Measurements from ENCODE around the gene OGFOD2.
"Not testable (repeated sequence)": the region's sequence is repeated elsewhere in the genome, so short reads cannot be mapped to it uniquely, and the experiment has no call there.

Gene OGFOD2

DNA sequence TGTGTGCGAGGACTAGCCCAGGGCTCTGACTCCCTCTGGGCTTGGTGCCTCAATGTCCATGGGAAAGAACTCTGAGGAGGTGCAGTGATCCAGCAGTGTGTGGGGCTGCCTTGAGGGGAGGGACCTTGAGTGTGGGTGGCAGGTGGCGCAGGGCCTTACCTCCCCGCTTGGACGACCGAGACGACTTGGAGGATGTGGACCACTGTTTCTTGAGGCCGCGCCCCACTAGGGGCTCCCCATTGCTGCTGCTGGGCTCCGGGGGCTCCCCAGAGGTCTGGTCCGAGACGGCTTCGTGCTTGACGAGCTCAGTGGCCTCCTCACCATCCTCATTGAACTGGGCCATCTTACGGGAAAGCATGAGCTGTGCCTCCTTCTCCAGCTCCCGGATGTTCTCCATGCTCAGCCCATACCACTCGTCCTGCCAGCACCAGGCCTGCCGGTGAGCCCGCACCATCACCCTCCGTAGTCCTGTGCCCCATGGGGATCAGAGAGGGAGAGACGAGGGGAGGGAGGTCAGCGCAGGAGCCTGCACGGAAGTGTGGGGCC is 30.1 kb downstream of the OGFOD2 start:
- no peak for DNase-seq

DNA sequence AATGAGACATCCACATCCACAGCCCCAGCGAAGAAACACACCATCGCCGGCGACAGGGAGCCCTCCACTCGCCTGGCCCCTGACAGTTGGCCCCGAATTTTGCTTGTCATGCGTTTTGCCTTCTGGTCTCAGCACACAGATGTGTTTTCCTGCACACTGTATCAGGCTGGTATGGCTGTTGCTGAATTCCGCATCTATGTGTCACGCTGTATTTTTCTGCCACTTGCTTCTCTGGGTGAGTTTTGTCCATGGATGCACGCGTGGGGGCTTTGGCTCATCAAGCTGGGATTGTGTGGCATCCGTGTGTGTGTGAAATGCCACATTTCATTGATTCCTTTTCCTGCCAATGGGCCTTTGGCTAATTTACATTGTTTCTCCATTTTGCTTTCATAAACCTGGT is 31.9 kb downstream of the OGFOD2 start:
- DNase-seq: no peak

DNA sequence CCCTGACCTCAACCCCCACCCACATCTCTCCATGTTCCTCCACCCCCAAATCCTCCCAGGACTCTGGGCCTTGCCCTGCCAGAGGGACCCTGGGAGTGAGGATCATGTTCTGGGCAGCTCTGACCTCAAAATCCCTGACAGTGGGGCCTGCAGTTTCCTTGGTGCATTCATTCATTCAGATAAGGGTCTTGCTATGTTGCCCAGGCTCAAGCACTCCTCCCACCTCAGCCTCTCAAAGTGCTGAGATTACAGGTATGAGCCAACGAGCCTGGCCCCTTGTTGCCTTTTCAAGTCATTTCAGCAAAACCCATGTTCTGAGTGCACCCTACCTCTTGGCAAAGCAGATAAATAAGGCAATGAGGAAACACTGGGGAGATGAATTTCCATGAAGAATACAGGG is 35.1 kb downstream of the OGFOD2 start:
- DNase-seq: no peak

DNA sequence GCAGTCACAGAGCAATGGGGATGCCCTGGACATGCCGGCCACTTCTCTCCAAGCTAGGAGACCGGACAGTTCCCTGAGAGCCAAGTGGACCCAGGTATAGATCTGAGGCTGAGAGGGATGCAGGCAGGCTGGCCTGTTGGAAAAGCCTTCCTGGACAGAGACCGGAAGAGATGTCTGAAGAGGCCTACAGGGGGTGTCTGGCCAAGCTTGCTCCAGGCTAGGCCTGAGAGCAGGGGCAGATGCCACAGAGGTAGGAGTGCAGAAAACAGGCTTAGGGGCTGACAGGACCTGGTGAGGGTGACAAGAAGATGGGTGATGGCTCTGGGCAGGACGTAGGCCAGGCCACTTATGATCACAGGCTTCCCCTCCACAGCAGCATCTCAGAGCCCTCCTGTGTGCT is 35.6 kb downstream of the OGFOD2 start:
- DNase-seq: no peak

DNA sequence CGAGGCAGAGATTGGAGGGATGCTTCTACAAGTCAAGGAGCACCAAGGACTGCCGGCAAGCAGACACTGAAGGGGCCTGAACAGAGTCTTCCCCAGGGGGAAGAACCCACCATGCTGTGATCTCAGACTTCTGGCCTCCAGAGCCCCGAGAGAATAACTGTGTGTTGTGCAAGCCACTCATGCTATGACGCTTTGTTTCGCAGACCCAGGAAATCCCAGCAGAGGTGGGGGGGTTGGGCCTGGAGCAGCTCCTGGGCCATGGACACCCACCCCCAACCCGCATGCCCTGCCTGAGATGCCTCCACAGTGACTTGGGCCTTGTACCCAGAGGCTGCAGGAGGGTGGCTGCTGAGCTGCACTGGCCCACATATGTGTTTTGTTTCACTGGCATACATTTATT is 36.7 kb downstream of the OGFOD2 start:
- DNase-seq: no peak

DNA sequence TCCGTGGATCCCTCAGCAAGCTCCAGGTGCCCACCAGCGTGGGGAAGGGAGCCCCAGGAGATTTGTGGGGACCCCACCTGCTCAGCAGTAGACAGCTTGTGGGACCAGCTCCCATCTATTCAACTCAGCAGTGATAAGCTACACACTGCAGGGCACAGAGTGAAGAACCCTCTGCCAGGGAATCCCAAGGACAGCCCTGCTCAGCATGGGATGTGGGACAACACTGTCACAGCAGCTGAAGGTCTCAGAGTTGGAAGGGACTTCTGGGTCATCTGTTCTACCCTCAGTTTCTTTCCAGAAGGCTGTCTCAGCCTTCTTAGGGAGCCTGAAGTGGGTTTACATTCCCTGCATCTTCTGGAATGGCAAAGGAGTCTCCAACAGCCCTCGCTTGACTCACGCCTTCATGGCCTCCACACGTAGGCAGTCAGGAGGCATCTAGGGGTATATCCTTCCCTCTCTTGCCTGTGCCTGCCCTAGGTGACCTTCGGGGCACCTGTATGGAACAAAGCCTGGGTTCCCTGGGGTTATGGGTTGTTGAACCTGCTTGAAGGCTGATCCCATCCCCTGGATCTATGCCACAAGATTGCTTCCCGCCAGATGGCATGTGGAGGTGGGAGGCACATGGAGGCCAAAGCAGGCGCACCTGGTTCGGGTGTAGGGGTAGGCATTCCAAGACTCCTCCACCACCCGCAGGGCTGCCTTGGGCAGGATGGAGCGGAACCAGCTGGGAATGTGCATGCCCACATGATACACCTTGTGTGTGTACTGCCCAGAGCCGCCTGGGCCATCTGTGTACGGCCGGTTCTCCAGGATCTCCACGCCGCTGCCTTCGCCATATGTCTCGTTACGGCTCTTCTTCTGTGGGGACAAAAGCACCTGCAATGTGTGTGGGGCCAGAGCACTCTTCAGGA is 38.4 kb downstream of the OGFOD2 start:
- no peak for DNase-seq

DNA sequence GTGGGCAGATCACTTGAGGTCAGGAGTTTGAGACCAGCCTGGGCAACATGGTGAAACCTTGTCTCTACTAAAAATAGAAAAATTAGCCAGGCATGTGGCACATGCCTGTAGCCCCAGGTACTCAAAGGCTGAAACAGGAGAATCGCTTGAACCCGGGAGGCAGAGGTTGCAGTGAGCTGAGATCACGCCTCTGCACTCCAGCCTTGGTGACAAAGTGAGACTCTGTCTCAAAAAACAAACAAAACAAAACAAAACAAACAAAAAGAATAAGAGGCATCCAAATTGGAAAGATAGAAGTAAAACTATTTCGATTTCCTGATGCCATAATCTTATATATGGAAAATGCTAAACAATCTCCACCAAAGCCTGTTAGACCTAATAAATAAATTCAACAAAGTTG is 39.4 kb downstream of the OGFOD2 start:
- DNase-seq: not testable (repeated sequence)

DNA sequence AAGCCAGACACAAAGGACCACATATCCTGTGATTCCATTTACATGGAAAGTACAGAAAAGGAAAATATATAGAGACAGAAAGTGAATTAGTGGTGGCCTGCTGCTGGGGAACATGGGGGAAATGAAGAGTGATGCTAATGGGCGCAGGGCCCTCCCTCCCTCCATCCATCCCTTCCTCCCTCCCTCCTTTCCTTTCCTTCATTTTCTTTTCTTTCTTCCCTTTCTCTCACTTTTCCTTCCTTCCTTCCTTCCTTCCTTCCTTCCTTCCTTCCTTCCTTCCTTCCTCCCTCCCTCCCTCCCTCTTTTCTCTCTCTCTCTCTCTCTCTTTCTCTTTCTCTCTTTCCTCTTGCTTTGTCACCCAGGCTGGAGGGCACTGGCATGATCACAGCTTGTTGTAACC is 42.7 kb downstream of the OGFOD2 start:
- DNase-seq: no peak

DNA sequence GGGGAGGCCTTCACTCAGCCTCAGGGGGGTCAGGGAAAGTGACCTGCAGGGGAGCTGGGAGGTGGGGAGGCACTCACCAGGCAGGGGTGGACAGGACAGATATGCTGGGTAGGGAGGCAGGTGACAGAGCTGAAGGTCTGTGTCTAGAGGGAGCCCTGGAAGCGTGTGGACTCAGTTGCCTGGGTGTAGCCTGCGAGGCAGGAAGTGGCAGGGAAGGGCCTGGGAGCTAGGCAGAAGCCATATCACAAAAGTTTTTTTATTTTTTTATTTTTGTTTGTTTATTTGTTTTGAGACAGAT is 44.7 kb downstream of the OGFOD2 start:
- DNase-seq: no peak

DNA sequence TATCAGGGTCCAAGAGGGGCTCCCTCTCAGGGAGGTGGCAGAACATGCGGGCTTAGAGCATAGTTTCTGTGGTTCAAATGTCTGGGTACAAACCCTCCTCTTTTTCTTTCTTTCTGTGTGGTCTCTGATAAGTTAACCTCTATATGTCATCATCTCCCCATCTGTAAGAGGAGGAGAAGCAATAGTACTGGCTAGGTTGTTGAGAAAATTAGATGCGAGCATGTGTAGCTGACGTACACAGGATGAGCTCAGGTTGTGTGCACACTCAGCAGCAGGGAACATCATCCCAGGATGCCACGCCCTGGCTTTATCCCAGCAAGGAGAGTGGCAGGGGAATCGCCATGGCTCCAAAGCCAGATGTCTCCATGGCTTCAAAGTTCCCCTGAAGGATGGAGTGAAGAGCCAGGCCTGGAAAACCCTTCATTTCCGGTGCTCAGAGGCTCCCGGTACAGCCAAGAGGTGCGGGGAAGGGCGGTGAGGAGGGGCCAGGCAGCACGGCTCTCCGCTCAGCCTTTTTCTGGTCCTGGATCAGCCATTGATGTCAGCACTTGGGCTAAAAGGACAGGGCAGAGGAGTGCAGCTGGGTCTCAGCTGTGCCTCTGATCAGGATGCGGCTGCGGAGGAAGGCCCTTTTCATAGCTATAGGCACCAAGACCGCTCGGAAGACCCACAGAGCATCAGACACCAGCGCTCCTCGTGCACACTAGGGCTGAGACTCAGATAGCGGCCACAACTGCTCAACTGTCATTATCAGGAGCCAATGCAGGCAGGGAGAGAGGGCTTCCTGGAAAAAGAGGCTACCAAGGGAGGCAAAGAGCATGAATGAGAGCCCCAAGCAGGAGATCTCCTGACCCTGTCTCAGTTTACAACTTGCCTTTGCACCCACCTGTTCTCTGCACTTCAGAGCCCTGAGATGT is 46.9 kb downstream of the OGFOD2 start:
- DNase-seq: no peak

DNA sequence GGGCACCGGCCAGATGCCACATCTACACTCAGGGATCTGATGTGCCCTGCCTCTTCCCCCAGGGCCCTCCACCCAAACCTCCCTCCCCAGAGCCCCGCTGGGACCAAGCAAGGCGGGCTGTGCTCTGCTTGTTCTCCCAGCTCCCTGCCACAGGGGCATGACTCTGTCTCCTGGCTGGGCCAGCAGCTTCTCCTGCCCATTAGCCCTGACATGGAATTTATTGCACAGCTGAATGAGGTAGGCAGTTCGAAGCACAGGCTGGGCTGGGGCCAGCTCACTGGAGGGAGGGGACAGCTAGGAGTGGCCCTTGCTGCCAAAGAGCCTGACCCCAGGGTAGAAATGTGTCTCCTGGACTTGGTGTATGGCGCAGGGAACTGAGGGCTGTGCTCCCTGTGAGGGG is 47.8 kb downstream of the OGFOD2 start:
- DNase-seq: no peak

DNA sequence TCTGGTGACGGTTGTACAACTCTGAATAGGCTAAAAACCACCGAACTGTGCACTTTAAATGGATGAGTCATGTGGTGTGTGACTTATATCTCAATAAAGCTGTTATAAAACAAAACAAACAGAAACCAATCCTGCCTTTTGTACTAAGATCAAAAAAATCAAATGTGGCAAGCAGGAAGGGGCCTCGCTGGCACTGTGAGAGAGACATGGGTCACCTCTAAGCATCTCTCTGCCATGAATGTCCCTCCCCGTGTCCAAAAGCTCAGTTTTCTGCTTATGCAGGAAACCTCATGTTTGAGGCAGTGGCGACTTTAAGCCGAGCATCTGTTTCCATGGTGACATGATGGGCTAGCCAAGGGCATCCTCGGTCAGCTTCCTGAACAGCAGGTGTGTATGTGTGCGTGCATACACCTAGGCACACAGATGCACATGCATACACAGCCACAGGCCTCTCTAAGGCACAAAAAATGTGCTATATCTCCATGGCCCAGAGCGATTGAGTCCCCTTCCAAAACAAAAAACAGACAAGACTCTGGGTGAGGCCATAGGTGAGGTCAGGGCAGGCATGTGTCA is 49.9 kb downstream of the OGFOD2 start:
- DNase-seq: no peak

DNA sequence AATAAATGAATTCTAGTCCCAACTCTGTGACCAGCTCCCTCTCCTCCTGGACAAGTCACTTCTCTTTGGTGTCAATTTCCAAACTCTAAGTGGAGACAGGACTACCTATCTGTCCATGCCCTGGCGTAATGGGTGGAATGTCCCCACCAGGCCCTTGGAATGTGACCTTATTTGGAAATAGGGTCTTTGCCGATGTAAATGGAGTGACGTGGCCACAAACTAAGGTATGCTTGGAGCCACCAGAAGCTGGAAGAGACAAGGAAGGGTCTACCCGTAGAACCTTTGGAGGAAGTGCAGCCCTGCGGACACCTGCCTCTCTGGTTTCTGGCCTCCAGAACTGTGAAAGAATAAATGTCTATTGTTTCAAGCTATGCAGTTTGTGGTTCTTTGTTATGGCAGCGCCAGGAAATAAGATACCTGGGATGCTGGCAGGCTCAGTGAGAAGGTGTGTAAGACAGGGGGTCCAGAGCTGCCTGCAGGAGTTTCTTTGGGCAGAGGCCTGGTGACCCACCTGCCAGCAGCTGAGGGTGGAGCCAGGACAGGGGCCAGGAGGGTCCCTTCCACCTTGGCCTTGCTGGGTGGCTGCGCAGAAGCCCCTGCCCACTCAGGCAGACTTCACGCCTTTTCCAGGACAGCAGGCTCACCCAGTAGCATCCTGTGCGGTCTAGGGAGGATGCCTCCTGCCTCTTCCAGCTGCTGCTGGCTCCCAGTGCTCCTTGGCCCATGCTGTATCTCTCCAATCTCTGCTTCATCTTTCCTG is 51.2 kb downstream of the OGFOD2 start:
- no peak for DNase-seq

DNA sequence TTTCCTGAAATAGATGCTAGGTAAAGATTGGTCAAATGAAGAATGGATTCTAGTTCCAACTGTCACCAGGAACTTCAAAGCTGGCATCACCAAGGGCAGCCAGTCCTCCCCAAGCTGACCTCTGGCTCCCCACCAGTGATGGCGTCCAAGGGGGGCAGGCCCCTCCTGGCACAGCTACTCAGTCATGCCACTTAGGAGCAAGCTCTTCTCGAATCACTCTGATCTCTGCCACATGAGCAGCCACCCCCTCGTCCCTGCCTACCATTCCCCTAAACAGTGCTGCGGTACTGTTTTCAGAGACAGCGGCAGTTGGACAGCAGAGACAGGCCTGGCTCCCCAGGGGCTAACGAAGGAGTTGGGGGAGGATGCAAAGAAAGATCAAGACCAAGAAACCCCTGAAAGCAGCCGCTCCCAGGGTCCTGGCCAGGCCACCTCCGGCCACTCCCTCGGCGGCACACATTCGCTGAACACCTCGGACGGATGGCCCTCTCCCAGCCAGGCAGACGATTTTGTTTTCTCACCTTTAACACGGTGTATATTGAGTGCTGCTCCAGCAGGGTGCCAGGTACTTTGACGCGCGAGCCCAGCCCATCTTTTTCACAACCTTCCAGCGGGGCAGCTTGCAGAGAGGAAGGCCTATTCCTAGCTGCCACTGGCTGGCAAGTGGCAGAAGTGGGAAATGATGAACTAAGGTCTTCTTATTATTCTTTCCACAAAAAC is 52.8 kb downstream of the OGFOD2 start:
- no peak for DNase-seq

DNA sequence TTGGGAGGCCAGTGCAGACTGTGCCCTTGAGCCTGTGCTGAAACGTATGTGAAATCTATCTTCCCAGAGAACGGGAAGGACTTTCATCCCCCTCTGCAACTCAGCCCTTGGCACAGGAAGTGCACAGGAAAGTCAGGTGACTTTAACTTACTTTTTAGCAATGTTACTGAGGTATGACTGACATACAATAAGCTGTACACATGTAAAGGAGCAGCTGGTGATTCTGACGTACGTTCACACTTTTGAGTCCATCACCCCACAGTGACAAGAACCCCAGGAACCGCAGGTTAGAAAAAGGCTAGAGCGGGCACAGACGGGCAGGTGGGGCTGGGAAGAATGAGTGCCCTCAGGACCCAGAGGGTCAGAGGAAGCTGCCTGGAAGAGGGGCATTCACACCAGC is 53.4 kb downstream of the OGFOD2 start:
- no peak for DNase-seq

DNA sequence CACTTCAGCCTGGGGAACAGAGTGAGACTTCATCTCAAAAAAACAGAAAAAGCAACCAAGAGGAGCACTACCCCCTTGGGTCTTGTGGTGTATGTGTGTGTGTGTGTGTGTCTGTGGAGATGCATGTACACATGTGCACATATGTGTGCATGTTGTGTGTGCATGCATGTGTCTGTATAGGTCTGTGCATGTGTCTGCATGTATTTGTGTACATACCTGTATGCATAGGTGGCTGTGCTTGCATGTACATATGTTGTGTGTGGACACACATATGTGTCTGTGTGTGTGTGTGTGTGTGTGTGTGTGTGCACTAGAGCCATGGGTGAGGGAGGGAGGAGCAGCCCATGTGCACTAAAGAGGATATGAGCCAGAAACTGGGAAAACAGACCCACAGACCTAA is 54.5 kb downstream of the OGFOD2 start:
- DNase-seq: no peak
